Measurements from ENCODE around the gene VIL1. TPM values are rescaled to one million over a fixed set of nuclear protein-coding genes. Genes with fewer than 3 reads are reported as not detected.

Gene VIL1
- total and polyA plus RNA-seq, 2 of the 13 experiments (the other 11 are each of a cell fraction or from before 2014, with no cell fraction given) = 287 to 301 TPM

DNA sequence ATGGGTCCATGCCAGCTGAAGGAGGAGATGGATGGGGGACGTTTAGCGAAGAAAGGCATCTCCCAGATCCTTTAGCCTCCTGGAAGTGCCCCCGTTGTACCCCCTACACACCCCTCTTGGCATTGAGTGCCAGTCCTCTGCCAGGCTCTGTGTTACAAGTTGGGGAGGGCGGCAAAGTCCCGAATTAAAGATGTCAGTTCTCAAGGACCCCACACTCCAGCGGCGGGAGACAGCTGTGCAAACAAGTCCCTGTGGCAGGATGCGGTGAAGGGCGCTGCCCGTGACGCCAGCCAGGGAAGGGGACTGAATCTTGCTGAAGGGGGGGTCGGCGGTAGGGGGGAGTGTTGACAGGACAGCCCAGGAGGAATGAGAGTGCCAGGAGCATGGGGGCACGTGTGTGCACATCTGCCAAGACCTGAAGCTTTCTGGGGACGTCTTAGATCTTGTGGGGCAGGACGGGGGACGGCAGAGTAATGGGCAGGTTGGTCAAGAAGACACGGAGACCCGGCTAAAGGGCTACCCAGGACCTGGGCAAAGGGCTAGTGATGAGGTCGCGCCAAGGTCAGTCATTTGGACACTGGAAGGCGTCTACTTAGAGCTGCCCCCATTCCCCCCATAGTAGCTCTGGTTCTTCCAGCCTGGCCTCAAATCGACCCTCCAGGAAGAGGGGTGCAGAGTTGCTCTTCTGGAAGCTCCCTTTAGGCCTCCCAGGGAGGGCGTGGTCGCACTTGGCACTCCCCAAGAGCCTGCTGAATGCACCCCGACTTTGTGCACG, 22.0 kb upstream of the VIL1 start (continued):
- peak; percentile 61 for TF ChIP-seq ZBTB7B (CRISPR knock-in tag; IDR thresholded peaks at IDR 0.05)
- TF ChIP-seq ZNF274 (CRISPR knock-in tag; IDR thresholded peaks at IDR 0.05) = peak; percentile 31; the same call in 1 of the 2 replicates
- TF ChIP-seq ZSCAN21 (CRISPR knock-in tag; IDR thresholded peaks at IDR 0.05; ENCODE audit: borderline replicate concordance) = peak; percentile 65; the same call in 1 of the 2 replicates
- peak; percentile 94 for TF ChIP-seq HNRNPL (IDR thresholded peaks at IDR 0.05; ENCODE audit: low read depth, low read length)
- TF ChIP-seq MIER2 (CRISPR knock-in tag; IDR thresholded peaks at IDR 0.05) = no peak
- TF ChIP-seq, protein P1, sequence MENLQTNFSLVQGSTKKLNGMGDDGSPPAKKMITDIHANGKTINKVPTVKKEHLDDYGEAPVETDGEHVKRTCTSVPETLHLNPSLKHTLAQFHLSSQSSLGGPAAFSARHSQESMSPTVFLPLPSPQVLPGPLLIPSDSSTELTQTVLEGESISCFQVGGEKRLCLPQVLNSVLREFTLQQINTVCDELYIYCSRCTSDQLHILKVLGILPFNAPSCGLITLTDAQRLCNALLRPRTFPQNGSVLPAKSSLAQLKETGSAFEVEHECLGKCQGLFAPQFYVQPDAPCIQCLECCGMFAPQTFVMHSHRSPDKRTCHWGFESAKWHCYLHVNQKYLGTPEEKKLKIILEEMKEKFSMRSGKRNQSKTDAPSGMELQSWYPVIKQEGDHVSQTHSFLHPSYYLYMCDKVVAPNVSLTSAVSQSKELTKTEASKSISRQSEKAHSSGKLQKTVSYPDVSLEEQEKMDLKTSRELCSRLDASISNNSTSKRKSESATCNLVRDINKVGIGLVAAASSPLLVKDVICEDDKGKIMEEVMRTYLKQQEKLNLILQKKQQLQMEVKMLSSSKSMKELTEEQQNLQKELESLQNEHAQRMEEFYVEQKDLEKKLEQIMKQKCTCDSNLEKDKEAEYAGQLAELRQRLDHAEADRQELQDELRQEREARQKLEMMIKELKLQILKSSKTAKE (CRISPR knock-in tag; IDR thresholded peaks at IDR 0.05; ENCODE audit: borderline replicate concordance) = peak; percentile 69; the same call in 1 of the 2 replicates
- TF ChIP-seq PRMT3 (CRISPR knock-in tag; IDR thresholded peaks at IDR 0.05; ENCODE audit: borderline replicate concordance, low read depth) = peak; percentile 29; the same call in 1 of the 2 replicates
- no peak for TF ChIP-seq SNAPC2 (CRISPR knock-in tag; IDR thresholded peaks at IDR 0.05)
- TF ChIP-seq, protein P2, sequence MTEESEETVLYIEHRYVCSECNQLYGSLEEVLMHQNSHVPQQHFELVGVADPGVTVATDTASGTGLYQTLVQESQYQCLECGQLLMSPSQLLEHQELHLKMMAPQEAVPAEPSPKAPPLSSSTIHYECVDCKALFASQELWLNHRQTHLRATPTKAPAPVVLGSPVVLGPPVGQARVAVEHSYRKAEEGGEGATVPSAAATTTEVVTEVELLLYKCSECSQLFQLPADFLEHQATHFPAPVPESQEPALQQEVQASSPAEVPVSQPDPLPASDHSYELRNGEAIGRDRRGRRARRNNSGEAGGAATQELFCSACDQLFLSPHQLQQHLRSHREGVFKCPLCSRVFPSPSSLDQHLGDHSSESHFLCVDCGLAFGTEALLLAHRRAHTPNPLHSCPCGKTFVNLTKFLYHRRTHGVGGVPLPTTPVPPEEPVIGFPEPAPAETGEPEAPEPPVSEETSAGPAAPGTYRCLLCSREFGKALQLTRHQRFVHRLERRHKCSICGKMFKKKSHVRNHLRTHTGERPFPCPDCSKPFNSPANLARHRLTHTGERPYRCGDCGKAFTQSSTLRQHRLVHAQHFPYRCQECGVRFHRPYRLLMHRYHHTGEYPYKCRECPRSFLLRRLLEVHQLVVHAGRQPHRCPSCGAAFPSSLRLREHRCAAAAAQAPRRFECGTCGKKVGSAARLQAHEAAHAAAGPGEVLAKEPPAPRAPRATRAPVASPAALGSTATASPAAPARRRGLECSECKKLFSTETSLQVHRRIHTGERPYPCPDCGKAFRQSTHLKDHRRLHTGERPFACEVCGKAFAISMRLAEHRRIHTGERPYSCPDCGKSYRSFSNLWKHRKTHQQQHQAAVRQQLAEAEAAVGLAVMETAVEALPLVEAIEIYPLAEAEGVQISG (CRISPR knock-in tag; IDR thresholded peaks at IDR 0.05) = no peak; the same call in 1 of the 2 replicates
- TF ChIP-seq PPARG (CRISPR knock-in tag; conservative IDR thresholded peaks at IDR 0.05) = no peak; the same call in 1 of the 2 replicates
- no peak; the same call in none of the 2 replicates for TF ChIP-seq ARID2 (CRISPR knock-in tag; IDR thresholded peaks at IDR 0.05; ENCODE audit: borderline replicate concordance)
- TF ChIP-seq, protein P3, sequence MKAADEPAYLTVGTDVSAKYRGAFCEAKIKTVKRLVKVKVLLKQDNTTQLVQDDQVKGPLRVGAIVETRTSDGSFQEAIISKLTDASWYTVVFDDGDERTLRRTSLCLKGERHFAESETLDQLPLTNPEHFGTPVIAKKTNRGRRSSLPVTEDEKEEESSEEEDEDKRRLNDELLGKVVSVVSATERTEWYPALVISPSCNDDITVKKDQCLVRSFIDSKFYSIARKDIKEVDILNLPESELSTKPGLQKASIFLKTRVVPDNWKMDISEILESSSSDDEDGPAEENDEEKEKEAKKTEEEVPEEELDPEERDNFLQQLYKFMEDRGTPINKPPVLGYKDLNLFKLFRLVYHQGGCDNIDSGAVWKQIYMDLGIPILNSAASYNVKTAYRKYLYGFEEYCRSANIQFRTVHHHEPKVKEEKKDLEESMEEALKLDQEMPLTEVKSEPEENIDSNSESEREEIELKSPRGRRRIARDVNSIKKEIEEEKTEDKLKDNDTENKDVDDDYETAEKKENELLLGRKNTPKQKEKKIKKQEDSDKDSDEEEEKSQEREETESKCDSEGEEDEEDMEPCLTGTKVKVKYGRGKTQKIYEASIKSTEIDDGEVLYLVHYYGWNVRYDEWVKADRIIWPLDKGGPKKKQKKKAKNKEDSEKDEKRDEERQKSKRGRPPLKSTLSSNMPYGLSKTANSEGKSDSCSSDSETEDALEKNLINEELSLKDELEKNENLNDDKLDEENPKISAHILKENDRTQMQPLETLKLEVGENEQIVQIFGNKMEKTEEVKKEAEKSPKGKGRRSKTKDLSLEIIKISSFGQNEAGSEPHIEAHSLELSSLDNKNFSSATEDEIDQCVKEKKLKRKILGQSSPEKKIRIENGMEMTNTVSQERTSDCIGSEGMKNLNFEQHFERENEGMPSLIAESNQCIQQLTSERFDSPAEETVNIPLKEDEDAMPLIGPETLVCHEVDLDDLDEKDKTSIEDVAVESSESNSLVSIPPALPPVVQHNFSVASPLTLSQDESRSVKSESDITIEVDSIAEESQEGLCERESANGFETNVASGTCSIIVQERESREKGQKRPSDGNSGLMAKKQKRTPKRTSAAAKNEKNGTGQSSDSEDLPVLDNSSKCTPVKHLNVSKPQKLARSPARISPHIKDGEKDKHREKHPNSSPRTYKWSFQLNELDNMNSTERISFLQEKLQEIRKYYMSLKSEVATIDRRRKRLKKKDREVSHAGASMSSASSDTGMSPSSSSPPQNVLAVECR (CRISPR knock-in tag; IDR thresholded peaks at IDR 0.05; ENCODE audit: borderline replicate concordance) = peak; percentile 42
- TF ChIP-seq ZNF724P (CRISPR knock-in tag; IDR thresholded peaks at IDR 0.05; ENCODE audit: borderline replicate concordance) = peak; percentile 83
- no peak for TF ChIP-seq ZNF562 (CRISPR knock-in tag; IDR thresholded peaks at IDR 0.05; ENCODE audit: borderline replicate concordance)
- TF ChIP-seq KLF16 (CRISPR knock-in tag; IDR thresholded peaks at IDR 0.05) = peak in 1 of 2 experiments; percentile 53; a peak in 2 of 4 replicates
- no peak for TF ChIP-seq ZNF3 (CRISPR knock-in tag; IDR thresholded peaks at IDR 0.05)
- peak; percentile 89 for TF ChIP-seq SRSF1 (optimal IDR thresholded peaks at IDR 0.05; ENCODE audit: low read depth, low read length)

Measured in HepG2 (cell line).